Measurements from ENCODE around the gene CDA. TPM values are rescaled to one million over a fixed set of nuclear protein-coding genes. Genes with fewer than 3 reads are reported as not detected.

The CDA gene
- total RNA-seq, 6 donors from 2014 or later: 2.6 to 9.3 (median 3.0) TPM; not detected in 1

DNA sequence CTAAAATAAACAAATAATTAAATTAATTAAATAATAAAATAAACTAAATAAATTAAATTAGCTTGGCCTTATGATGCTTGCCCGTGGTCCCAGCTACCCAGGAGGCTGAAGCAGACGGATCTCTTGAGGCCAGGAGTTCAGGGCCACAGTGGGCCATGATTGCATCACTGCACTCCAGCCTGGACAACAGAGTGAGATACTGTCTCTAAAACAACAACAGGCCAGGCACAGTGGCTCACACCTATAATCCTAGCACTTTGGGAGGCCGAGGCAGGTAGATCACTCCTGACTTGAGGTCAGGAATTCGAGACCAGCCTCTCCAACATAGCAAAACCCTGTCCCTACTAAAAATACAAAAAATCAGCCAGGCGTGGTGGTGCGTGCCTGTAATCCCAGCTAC is 32.1 kb downstream of the CDA start:
- no peak for ATAC-seq (ENCODE audit: low FRiP score in 2 of 2)
- WGBS, 2 donors: 84 to 91% methylated on average over 6 of the region's 6 CpGs
- H3K27me3 ChIP-seq: no peaks in the 10 kb centered on the region
- no peak for DNase-seq
- no peaks in the 10 kb centered on the region for H3K4me1 ChIP-seq
- H3K27ac ChIP-seq: no peak overlapping the region
- no peak for TF ChIP-seq POLR2A (IDR thresholded peaks at IDR 0.05)
- TF ChIP-seq POLR2AphosphoS5 (IDR thresholded peaks at IDR 0.05): no peak
- TF ChIP-seq, protein P1, sequence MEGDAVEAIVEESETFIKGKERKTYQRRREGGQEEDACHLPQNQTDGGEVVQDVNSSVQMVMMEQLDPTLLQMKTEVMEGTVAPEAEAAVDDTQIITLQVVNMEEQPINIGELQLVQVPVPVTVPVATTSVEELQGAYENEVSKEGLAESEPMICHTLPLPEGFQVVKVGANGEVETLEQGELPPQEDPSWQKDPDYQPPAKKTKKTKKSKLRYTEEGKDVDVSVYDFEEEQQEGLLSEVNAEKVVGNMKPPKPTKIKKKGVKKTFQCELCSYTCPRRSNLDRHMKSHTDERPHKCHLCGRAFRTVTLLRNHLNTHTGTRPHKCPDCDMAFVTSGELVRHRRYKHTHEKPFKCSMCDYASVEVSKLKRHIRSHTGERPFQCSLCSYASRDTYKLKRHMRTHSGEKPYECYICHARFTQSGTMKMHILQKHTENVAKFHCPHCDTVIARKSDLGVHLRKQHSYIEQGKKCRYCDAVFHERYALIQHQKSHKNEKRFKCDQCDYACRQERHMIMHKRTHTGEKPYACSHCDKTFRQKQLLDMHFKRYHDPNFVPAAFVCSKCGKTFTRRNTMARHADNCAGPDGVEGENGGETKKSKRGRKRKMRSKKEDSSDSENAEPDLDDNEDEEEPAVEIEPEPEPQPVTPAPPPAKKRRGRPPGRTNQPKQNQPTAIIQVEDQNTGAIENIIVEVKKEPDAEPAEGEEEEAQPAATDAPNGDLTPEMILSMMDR (IDR thresholded peaks at IDR 0.05): no peak
- TF ChIP-seq EP300 (IDR thresholded peaks at IDR 0.05): no peak
- no peak overlapping the region for H3K4me3 ChIP-seq
- no peaks in the 10 kb centered on the region for H3K36me3 ChIP-seq
- H3K9me3 ChIP-seq: no peaks in the 10 kb centered on the region

DNA sequence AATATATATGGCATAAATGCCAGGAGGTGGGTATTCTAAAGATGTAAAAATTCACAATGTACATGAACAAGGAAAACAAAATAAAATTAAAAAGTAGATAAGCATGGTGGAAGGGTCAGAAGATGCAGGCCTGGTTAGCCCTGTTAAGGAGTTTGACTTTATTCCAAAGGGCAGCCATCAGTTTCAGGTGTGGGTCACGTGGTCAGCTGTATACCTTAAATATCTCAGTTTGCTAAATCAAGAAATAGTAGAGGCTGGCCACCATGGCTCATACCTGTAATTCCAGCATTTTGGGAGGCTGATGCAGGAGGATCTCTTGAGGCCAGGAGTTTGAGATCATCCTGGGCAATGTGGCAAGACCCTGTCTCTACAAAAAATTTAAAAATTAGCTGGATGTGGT is 35.8 kb downstream of the CDA start:
- Histone ChIP-seq H3K27ac (no peak overlapping the region), H3K4me3 (no peak overlapping the region), H3K27me3 (no peaks in the 10 kb centered on the region), H3K4me1 (no peaks in the 10 kb centered on the region), H3K36me3 (no peaks in the 10 kb centered on the region), H3K9me3 (no peaks in the 10 kb centered on the region)
- no peak for TF ChIP-seq EP300 (IDR thresholded peaks at IDR 0.05)
- no peak for TF ChIP-seq POLR2AphosphoS5 (IDR thresholded peaks at IDR 0.05)
- TF ChIP-seq POLR2A (IDR thresholded peaks at IDR 0.05): no peak
- TF ChIP-seq, protein P1 (IDR thresholded peaks at IDR 0.05): no peak
- ATAC-seq (ENCODE audit: low FRiP score in 2 of 2) (no peak), DNase-seq (no peak)
- 75 to 88% methylated on average over 1 of the region's 1 CpG for WGBS, 2 donors

DNA sequence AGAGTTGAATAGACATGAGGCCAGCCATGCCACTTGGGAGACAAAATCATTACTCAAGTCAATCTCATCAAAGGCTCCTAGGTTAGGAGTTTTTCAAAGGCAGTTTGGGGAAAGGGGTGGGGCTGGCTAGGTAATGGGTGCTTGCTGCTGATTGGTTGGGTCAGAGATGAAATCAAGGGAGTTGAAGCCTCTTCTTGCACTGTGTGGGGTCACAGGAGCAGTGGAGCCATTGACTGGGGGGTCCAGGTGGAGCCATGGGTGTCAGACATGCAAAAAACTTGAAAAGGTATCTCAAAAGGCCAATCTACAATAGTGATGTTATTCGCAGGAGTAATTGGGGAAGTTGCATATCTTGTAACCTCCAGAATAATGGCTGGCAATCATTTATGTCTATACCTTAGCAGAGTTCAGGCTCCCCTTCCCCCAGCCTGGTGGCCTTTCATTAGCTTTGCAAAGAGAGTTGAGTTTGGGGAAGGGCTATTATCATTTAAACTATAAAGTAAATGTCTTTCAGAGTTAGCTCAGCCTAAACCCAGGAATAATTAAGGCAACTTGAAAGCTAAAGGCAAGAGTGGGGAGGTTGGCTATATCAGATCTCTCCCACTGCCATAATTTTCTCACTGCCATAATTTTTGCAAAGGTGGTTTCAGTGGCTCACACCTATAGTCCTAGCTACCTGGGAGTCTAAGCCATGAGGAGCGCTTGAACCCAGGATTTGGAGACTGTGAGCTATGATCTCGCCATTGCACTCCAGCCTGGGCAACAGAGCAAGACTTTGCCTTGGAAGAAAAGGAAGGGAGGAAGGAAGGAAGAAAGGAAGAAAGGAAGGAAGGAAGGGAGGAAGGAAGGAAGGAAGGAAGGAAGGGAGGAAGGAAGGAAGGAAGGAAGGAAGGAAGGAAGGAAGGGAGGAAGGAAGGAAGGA is 36.5 kb downstream of the CDA start:
- ATAC-seq (ENCODE audit: low FRiP score in 2 of 2) (no peak), DNase-seq (no peak)
- no peaks in the 10 kb centered on the region for H3K27me3 ChIP-seq

DNA sequence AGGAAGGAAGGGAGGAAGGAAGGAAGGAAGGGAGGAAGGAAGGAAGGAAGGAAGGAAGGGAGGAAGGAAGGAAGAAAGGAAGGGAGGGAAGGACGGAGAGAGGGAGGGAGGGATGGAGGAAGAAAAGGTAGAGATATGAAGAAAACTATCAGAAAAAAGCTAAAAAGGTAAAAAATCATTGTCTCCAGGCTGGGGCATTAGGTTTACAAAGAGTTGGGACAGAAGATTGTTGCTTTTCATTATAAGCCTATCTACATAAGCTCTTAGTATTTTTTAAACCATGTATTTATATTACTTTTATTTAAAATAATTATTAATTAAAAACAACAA is 37.2 kb downstream of the CDA start:
- DNase-seq (no peak), ATAC-seq (ENCODE audit: low FRiP score in 2 of 2) (no peak)
- no peak overlapping the region for H3K27ac ChIP-seq
- no peak for TF ChIP-seq POLR2AphosphoS5 (IDR thresholded peaks at IDR 0.05)
- no peak for TF ChIP-seq POLR2A (IDR thresholded peaks at IDR 0.05)
- no peak for TF ChIP-seq EP300 (IDR thresholded peaks at IDR 0.05)
- TF ChIP-seq, protein P1 (IDR thresholded peaks at IDR 0.05): no peak
- 69 to 70% methylated on average over 1 of the region's 1 CpG for WGBS, 2 donors
- no peak overlapping the region for H3K4me3 ChIP-seq
- H3K9me3 ChIP-seq: no peaks in the 10 kb centered on the region
- no peaks in the 10 kb centered on the region for H3K36me3 ChIP-seq
- no peaks in the 10 kb centered on the region for H3K27me3 ChIP-seq
- H3K4me1 ChIP-seq: no peaks in the 10 kb centered on the region

More for the DNA sequence above, 36.5 kb downstream of the CDA start:
- H3K4me1 ChIP-seq: no peaks in the 10 kb centered on the region
- no peak for TF ChIP-seq POLR2AphosphoS5 (IDR thresholded peaks at IDR 0.05)
- TF ChIP-seq EP300 (IDR thresholded peaks at IDR 0.05): no peak
- TF ChIP-seq, protein P1 (IDR thresholded peaks at IDR 0.05): no peak
- TF ChIP-seq POLR2A (IDR thresholded peaks at IDR 0.05): no peak
- H3K9me3 ChIP-seq: no peaks in the 10 kb centered on the region
- no peak overlapping the region for H3K27ac ChIP-seq
- 76 to 80% methylated on average over 3 of the region's 3 CpGs for WGBS, 2 donors
- H3K4me3 ChIP-seq: no peak overlapping the region
- H3K36me3 ChIP-seq: no peaks in the 10 kb centered on the region

DNA sequence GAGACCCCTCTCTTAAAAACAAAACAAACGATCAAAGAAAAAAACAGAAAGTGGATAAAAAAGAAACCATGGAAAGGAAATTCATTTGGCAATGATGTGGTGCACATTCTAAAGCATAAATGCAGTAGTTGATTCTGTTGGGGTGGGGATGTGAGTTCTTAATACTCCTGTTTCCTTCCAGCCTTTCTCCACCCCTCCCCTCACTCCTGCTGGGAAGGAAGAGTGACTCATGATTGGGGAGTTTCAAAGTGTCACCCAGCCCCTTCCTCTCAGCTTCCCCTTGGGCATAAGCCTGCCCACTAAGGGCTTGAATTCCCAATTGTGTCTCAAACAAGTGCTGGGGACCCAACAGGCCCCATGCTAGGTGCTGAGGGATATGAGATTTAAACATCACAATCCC is 37.6 kb downstream of the CDA start:
- WGBS, 2 donors: 50 to 84% methylated on average over 1 of the region's 1 CpG
- no peak for ATAC-seq (ENCODE audit: low FRiP score in 2 of 2)
- H3K36me3 ChIP-seq: no peaks in the 10 kb centered on the region

More for the DNA sequence above, 37.6 kb downstream of the CDA start:
- no peaks in the 10 kb centered on the region for H3K9me3 ChIP-seq
- TF ChIP-seq EP300 (IDR thresholded peaks at IDR 0.05): no peak
- no peak for TF ChIP-seq POLR2AphosphoS5 (IDR thresholded peaks at IDR 0.05)
- no peak for TF ChIP-seq POLR2A (IDR thresholded peaks at IDR 0.05)
- TF ChIP-seq, protein P1 (IDR thresholded peaks at IDR 0.05): no peak
- no peaks in the 10 kb centered on the region for H3K27me3 ChIP-seq
- H3K4me1 ChIP-seq: no peaks in the 10 kb centered on the region
- no peak overlapping the region for H3K4me3 ChIP-seq
- no peak overlapping the region for H3K27ac ChIP-seq
- no peak for DNase-seq

Data from upper lobe of left lung (tissue), 6 donors.